K562 (cell line): ENCODE data around the gene ACOX2. TPM values are rescaled to one million over a fixed set of nuclear protein-coding genes. Genes with fewer than 3 reads are reported as not detected.
A peak's percentile ranks its signal among the peaks of the same experiment; 100 is the strongest.

Experiments used
- ATAC-seq: fragments of 200-7000 bp; cut with Tn5 transposase; 3 replicates; pipeline ENCODE4 v1.9.1; 2020; ENCODE audit warnings: moderate library complexity
- BruUV-seq: library from RNA; stranded (reverse); fragments of 400-500 nt; replicated peaks from 2 replicates; lab custom pipeline; 2021; lab: Mats Ljungman, UMichigan
- CTCF ChIA-PET: fragments of 300-600 bp; formaldehyde crosslinking; extraction: SDS; loops from one replicate; lab custom pipeline; 2021; ENCODE audit warnings: low intra/inter-chr PET ratio; lab: Yijun Ruan, JAX
- POLR2A ChIA-PET: fragments of 300-600, 350-650 bp; sonication (Branson Sonifier 250); formaldehyde crosslinking; extraction: SDS; loops from one replicate; lab custom pipeline; 2021; ENCODE audit warnings: antibody characterized with exemption, inconsistent platforms; lab: Yijun Ruan, JAX
- DNase-seq, 4 experiments: peaks; one replicate each; pipeline versions ENCODE4 v3.0.0 to v3.0.0-alpha.2; 2011 to 2018; ENCODE audit warnings: low spot score in 3 of 4, mixed read lengths in 3 of 4; ENCODE audit errors: extremely low read depth in 1 of 4
- FAIRE-seq: peaks from 2 replicates; lab custom pipeline; 2011; peaks lifted over from hg19 to GRCh38; lab: Jason Lieb, UNC
- H2AFZ ChIP-seq: 2 replicates; pipeline ENCODE4 v1.6.0; 2011; ENCODE audit warnings: low read depth, low read length, control low read depth, inconsistent platforms
- H3K27ac ChIP-seq: fragments of 200-600 bp; 3 replicates; pipeline ENCODE4 v1.8.0; 2011; ENCODE audit warnings: low read depth, mild to moderate bottlenecking, control low read depth, inconsistent platforms, low read length, moderate library complexity, mixed read lengths; ENCODE audit errors: extremely low read depth
- H3K27me3 ChIP-seq, 2 experiments: fragments of 300-600 bp in 1 of 2; 2 replicates in 1 of 2; 3 replicates in 1 of 2; pipeline versions ENCODE4 v1.6.0 to v1.8.0; 2011; ENCODE audit warnings: inconsistent platforms in 2 of 2, low read length in 2 of 2, mild to moderate bottlenecking in 1 of 2, mixed read lengths in 1 of 2, moderate library complexity in 1 of 2; ENCODE audit not compliant: control insufficient read depth in 2 of 2, insufficient read depth in 2 of 2
- H3K36me3 ChIP-seq: fragments of 300-600 bp; 3 replicates; pipeline ENCODE4 v1.8.0; 2011; ENCODE audit warnings: mild to moderate bottlenecking, low read length, inconsistent platforms; ENCODE audit not compliant: control insufficient read depth, insufficient read depth
- H3K4me1 ChIP-seq, 2 experiments: fragments of 200-600 bp in 1 of 2; replicated peaks in 1 of 2; 2 replicates in 1 of 2; 3 replicates in 1 of 2; pipeline versions ENCODE4 v1.5.1 to v1.8.0; 2011; ENCODE audit warnings: inconsistent platforms in 2 of 2, low read length in 2 of 2, mild to moderate bottlenecking in 1 of 2, mixed read lengths in 1 of 2, moderate library complexity in 1 of 2; ENCODE audit not compliant: control insufficient read depth in 2 of 2, insufficient read depth in 2 of 2
- H3K4me2 ChIP-seq: 2 replicates; pipeline ENCODE4 v1.6.1; 2011; ENCODE audit warnings: low read length, control low read depth, inconsistent platforms, mixed read lengths; ENCODE audit not compliant: insufficient read depth
- H3K4me3 ChIP-seq: fragments of 200-600 bp; sonication (generic), shearing (Covaris generic); 2 replicates; pipeline ENCODE4 v1.5.1; 2016; ENCODE audit warnings: control low read depth, inconsistent platforms
- H3K79me2 ChIP-seq: fragments of 200-600 bp; 3 replicates; pipeline ENCODE4 v1.8.0; 2011; ENCODE audit warnings: low read length, inconsistent platforms; ENCODE audit not compliant: control insufficient read depth, insufficient read depth
- H3K9ac ChIP-seq, 2 experiments: 2 replicates each; pipeline versions ENCODE4 v1.6.0 to v1.6.1; 2011; ENCODE audit warnings: low read depth in 2 of 2, low read length in 2 of 2, control low read depth in 1 of 2, inconsistent platforms in 1 of 2, mild to moderate bottlenecking in 1 of 2, mixed read lengths in 1 of 2; ENCODE audit not compliant: insufficient read depth in 1 of 2
- H3K9me1 ChIP-seq: one replicate; pipeline ENCODE4 v1.6.0; 2011; ENCODE audit warnings: inconsistent platforms, mild to moderate bottlenecking, low read length, moderate library complexity; ENCODE audit not compliant: control insufficient read depth, insufficient read depth
- H3K9me3 ChIP-seq: replicated peaks from 2 replicates; pipeline ENCODE4 v1.5.1; 2011; ENCODE audit warnings: low read depth, low read length, inconsistent platforms; ENCODE audit not compliant: control insufficient read depth, insufficient read depth
- H4K20me1 ChIP-seq: replicated peaks from 2 replicates; pipeline ENCODE4 v1.6.1; 2011; ENCODE audit warnings: low read length, inconsistent platforms, mixed read lengths; ENCODE audit not compliant: control insufficient read depth, insufficient read depth
- ARNT ChIP-seq, 2 experiments: fragments of 450-650 bp; IDR thresholded peaks; 2 replicates each; pipeline ENCODE4 v1.6.1; 2016; ENCODE audit warnings: mild to moderate bottlenecking in 1 of 2
- BHLHE40 ChIP-seq: IDR thresholded peaks from 2 replicates; pipeline ENCODE4 v1.6.1; 2011; ENCODE audit warnings: low read length, improper control_type of control experiment
- C11orf30 ChIP-seq: fragments of 450-650 bp; IDR thresholded peaks from 2 replicates; pipeline ENCODE4 v1.6.1; 2016; ENCODE audit warnings: low read depth, mild to moderate bottlenecking
- DMBX1 ChIP-seq: fragments of 250-450 bp; sonication (Bioruptor Pico); IDR thresholded peaks from 2 replicates; pipeline ENCODE4 v1.8.0; 2022; ENCODE audit warnings: inconsistent platforms, mild to moderate bottlenecking, moderate library complexity, borderline replicate concordance
- GABPB2 ChIP-seq: fragments of 250-450 bp; sonication (Bioruptor Pico); conservative IDR thresholded peaks from 2 replicates; pipeline ENCODE4 v1.5.1; 2021; ENCODE audit warnings: mild to moderate bottlenecking
- HDAC6 ChIP-seq: IDR thresholded peaks from 2 replicates; pipeline ENCODE4 v1.6.1; 2012; ENCODE audit warnings: low read depth, mild to moderate bottlenecking, control low read depth, inconsistent platforms, low read length, moderate library complexity
- KDM2B ChIP-seq: fragments of 250-450 bp; sonication (Bioruptor Pico); IDR thresholded peaks from 2 replicates; pipeline ENCODE4 v1.8.0; 2021; ENCODE audit warnings: mild to moderate bottlenecking, moderate library complexity
- MTA1 ChIP-seq: fragments of 450-650 bp; IDR thresholded peaks from 2 replicates; pipeline ENCODE4 v1.6.1; 2017; ENCODE audit warnings: borderline replicate concordance
- NCOA4 ChIP-seq: fragments of 450-650 bp; IDR thresholded peaks from 2 replicates; pipeline ENCODE4 v1.6.1; 2018; ENCODE audit warnings: mild to moderate bottlenecking; ENCODE audit not compliant: partially characterized antibody
- SETDB1 ChIP-seq: IDR thresholded peaks from one replicate; pipeline ENCODE4 v1.6.1; 2012; ENCODE audit warnings: low read length, control low read depth, inconsistent platforms
- SNIP1 ChIP-seq: fragments of 450-650 bp; IDR thresholded peaks from 2 replicates; pipeline ENCODE4 v1.7.1; 2017; ENCODE audit warnings: low read depth, mild to moderate bottlenecking
- TAF1 ChIP-seq: IDR thresholded peaks from 2 replicates; pipeline ENCODE4 v1.6.1; 2011; ENCODE audit warnings: mild to moderate bottlenecking, low read length, moderate library complexity; ENCODE audit not compliant: insufficient read depth, control insufficient read depth, severe bottlenecking; ENCODE audit errors: extremely low read depth
- WHSC1 ChIP-seq: IDR thresholded peaks from one replicate; pipeline ENCODE4 v1.6.1; 2012; ENCODE audit warnings: low read length, control low read depth, inconsistent platforms
- XRCC5 ChIP-seq: fragments of 200-400 bp; formaldehyde crosslinking; IDR thresholded peaks from 2 replicates; pipeline ENCODE4 v1.6.1; 2017; ENCODE audit warnings: low read depth, mild to moderate bottlenecking, low read length
- ZBTB8A ChIP-seq: fragments of 450-650 bp; IDR thresholded peaks from 2 replicates; pipeline ENCODE4 v1.6.1; 2018; ENCODE audit warnings: mild to moderate bottlenecking, moderate library complexity; ENCODE audit not compliant: partially characterized antibody
- ZC3H11A ChIP-seq: IDR thresholded peaks from 2 replicates; pipeline ENCODE4 v1.6.1; 2012; ENCODE audit warnings: low read depth, low read length, improper control_type of control experiment
- ZNF263 ChIP-seq: sonication (generic); formaldehyde crosslinking; IDR thresholded peaks from 2 replicates; pipeline ENCODE4 v1.8.0; 2022; ENCODE audit warnings: mild to moderate bottlenecking, missing genetic modification reagents, borderline replicate concordance
- ZNF695 ChIP-seq: fragments of 450-650 bp; formaldehyde crosslinking; IDR thresholded peaks from 2 replicates; pipeline ENCODE4 v1.4.0; 2020; ENCODE audit warnings: mild to moderate bottlenecking, moderate library complexity
- WGBS: fragments of 100-300 bp; shearing (Covaris generic); methylation state at CpG from one replicate; pipeline ENCODE4 v1.1.6; 2016; ENCODE audit warnings: low coverage, mixed read lengths; ENCODE audit not compliant: insufficient coverage; ENCODE audit errors: missing lambda C conversion rate; 5-methylcytosine and 5-hydroxymethylcytosine counted together
- in situ Hi-C: fragments of 300-500 bp; cut with MboI; formaldehyde crosslinking; loops from 4 replicates; pipeline ENCODE4 v1.15.0; 2018; ENCODE audit warnings: inconsistent platforms, mixed read lengths
- intact Hi-C: fragments of 100-400 bp; cut with micrococcal nuclease; formaldehyde crosslinking; loops from 2 replicates; pipeline ENCODE4 v1.14.2; 2022
- polyA plus RNA-seq, 8 experiments: library from polyadenylated mRNA; depleted of rRNA in 4 of 8; stranded (reverse) in 5 of 8; unstranded in 3 of 8; fragments of >200 nt; fragmentation: Nextera tagmentation in 2 of 8; fragmentation: Illumina TruSeq in 1 of 8; extraction: Ambion mirVana in 2 of 8; extraction: Trizol in 1 of 8; gene quantifications; 2 replicates each; pipeline versions ENCODE4 v1.2.1 to v1.2.3, GENCODE V29; 2011 to 2014; ENCODE audit warnings: inconsistent platforms in 1 of 8, missing spikeins in 1 of 8
- total RNA-seq, 7 experiments: library from RNA; depleted of rRNA in 6 of 7; stranded (reverse); fragments of >200 nt in 6 of 7; fragmentation: Illumina TruSeq in 2 of 7; extraction: Trizol in 2 of 7; gene quantifications; 2 replicates each; pipeline versions ENCODE4 v1.2.1 to v1.2.3, GENCODE V29; 2011 to 2021; ENCODE audit warnings: low replicate concordance in 1 of 7
- TF ChIP-seq, protein P1 (sequence below): fragments of 450-650 bp; conservative IDR thresholded peaks from 2 replicates; pipeline ENCODE4 v1.6.1; 2016; ENCODE audit warnings: missing genetic modification characterization, low read depth, mild to moderate bottlenecking, missing compliant biosample characterization, moderate library complexity
- TF ChIP-seq, protein P2 (sequence below): sonication (generic); IDR thresholded peaks from 2 replicates; pipeline ENCODE4 v1.6.1; 2016

Gene ACOX2
- total and polyA plus RNA-seq, 9 of the 15 experiments (the other 6 are each of a cell fraction or from before 2014, with no cell fraction given), result 0.15 TPM; not detected in 8

DNA sequence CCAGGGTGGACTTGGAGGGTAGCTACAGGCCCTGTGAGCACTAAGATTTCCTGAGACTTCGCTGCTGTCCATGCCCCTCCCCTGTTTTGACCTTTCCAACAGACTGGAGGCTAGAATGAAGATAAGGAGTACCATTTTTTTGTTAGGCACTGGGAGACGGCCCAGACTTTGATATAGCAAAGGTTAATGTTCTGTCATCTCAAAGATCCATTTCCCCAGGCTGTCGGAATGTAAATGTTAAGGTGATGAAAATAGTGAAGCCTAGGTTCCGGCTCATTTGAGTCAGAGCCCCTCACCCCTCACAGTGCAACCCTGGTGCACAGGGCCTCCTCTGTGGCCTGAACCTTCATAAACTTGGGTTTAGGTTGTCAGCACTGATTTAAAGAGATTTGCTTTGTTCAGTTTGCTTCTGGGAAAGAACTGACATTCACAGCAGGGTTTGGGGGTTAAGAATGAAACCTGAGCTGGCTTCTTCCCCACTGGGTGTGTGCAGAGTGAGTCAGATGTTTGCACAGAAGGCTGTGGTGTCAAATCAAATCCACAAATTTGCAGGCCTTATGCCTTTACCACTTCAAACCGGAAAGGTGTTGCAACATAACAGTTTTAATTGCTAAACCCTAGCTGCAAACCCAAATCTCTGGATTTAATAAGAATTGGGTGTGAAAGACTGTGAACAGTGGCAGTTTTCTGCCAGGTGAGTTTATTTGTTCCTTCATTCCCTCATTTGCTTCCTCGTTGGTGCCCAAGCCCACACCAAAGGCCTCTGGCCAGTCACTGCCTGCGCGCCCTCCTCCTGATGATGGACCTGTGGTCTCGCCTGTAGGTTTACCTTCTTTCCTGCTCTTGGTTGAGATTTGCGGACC lies 65.7 kb downstream of the ACOX2 start (continued):
- no peak for TF ChIP-seq NCOA4
- no peak for TF ChIP-seq DMBX1 (CRISPR knock-in tag)
- TF ChIP-seq BHLHE40, result peak; percentile 51; the same call in 1 of the 2 replicates

- H3K4me1 ChIP-seq, result peaks cover 0 to 10% of the 10 kb centered on the region in 2 experiments; a peak in 4 of 5 replicates
- TF ChIP-seq SETDB1, result no peak
- no peak for TF ChIP-seq XRCC5
- TF ChIP-seq TAF1, result no peak
- no peak for TF ChIP-seq ZC3H11A
- no peak for TF ChIP-seq SNIP1
- TF ChIP-seq MTA1, result no peak
- TF ChIP-seq, protein P1, sequence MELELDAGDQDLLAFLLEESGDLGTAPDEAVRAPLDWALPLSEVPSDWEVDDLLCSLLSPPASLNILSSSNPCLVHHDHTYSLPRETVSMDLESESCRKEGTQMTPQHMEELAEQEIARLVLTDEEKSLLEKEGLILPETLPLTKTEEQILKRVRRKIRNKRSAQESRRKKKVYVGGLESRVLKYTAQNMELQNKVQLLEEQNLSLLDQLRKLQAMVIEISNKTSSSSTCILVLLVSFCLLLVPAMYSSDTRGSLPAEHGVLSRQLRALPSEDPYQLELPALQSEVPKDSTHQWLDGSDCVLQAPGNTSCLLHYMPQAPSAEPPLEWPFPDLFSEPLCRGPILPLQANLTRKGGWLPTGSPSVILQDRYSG (tag), result no peak
- no peak for TF ChIP-seq C11orf30
- TF ChIP-seq ZNF695, result no peak
- TF ChIP-seq, protein P2, sequence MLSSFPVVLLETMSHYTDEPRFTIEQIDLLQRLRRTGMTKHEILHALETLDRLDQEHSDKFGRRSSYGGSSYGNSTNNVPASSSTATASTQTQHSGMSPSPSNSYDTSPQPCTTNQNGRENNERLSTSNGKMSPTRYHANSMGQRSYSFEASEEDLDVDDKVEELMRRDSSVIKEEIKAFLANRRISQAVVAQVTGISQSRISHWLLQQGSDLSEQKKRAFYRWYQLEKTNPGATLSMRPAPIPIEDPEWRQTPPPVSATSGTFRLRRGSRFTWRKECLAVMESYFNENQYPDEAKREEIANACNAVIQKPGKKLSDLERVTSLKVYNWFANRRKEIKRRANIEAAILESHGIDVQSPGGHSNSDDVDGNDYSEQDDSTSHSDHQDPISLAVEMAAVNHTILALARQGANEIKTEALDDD, result no peak
- no peak for TF ChIP-seq KDM2B
- TF ChIP-seq WHSC1, result no peak
- TF ChIP-seq ZBTB8A, result no peak
- TF ChIP-seq ARNT (IDR thresholded peaks at IDR 0.05), result no peak
- no peak for TF ChIP-seq GABPB2 (CRISPR knock-in tag)
- no peak for TF ChIP-seq ZNF263
- TF ChIP-seq HDAC6, result no peak
- H3K27me3 ChIP-seq, result no peaks in the 10 kb centered on the region
- no peak overlapping the region for H3K9ac ChIP-seq
- H3K4me3 ChIP-seq, result no peak overlapping the region
- no peak overlapping the region for H3K27ac ChIP-seq
- no peaks in the 10 kb centered on the region for H3K36me3 ChIP-seq
- H4K20me1 ChIP-seq, result no peaks in the 10 kb centered on the region
- H3K4me2 ChIP-seq, result no peak overlapping the region
- H3K79me2 ChIP-seq, result no peaks in the 10 kb centered on the region
- POLR2A ChIA-PET, result interaction anchor here (0.6 kb wide), 1 partner anchor 110 kb away, joined by 3 read pairs; no protein-coding TSS in a partner anchor
- H2AFZ ChIP-seq, result no peak overlapping the region
- ATAC-seq, result no peak
- DNase-seq, result no peak
- intact Hi-C loops (no loop called here), in situ Hi-C loops (no loop called here)
- BruUV-seq, result no TSS peak
- no peaks in the 10 kb centered on the region for H3K9me1 ChIP-seq
- H3K9me3 ChIP-seq, result no peaks in the 10 kb centered on the region
- CTCF ChIA-PET, result no interaction called here
- WGBS, result 44% methylated on average over 10 of the region's 12 CpGs
- FAIRE-seq, result no peak
These were observed 66.5 kb downstream of the ACOX2 start for GRCh38 chr3:58470363-58471024.
